Epithelial cell of proximal tubule (primary cell): ENCODE data around the gene FAM107B. TPM values are rescaled to one million over a fixed set of nuclear protein-coding genes. Genes with fewer than 3 reads are reported as not detected.

Source experiments
- DNase-seq: peaks from one replicate; pipeline ENCODE4 v3.0.0-alpha.2; 2011; ENCODE audit warnings: low read depth
- H3K4me3 ChIP-seq: 2 replicates; pipeline ENCODE4 v1.5.1; 2011; ENCODE audit warnings: low read depth, mild to moderate bottlenecking, low read length
- total RNA-seq: library from RNA; depleted of rRNA; stranded (reverse); fragments of >200 nt; gene quantifications from 2 replicates; pipeline ENCODE4 v1.2.3, GENCODE V29; 2015
- TF ChIP-seq, protein P1 (sequence below): conservative IDR thresholded peaks from 2 replicates; pipeline ENCODE4 v1.5.1; 2012; ENCODE audit warnings: low read depth, mild to moderate bottlenecking, low read length

Gene FAM107B
- total RNA-seq, 1 donor from 2014 or later = 46.0 TPM

DNA sequence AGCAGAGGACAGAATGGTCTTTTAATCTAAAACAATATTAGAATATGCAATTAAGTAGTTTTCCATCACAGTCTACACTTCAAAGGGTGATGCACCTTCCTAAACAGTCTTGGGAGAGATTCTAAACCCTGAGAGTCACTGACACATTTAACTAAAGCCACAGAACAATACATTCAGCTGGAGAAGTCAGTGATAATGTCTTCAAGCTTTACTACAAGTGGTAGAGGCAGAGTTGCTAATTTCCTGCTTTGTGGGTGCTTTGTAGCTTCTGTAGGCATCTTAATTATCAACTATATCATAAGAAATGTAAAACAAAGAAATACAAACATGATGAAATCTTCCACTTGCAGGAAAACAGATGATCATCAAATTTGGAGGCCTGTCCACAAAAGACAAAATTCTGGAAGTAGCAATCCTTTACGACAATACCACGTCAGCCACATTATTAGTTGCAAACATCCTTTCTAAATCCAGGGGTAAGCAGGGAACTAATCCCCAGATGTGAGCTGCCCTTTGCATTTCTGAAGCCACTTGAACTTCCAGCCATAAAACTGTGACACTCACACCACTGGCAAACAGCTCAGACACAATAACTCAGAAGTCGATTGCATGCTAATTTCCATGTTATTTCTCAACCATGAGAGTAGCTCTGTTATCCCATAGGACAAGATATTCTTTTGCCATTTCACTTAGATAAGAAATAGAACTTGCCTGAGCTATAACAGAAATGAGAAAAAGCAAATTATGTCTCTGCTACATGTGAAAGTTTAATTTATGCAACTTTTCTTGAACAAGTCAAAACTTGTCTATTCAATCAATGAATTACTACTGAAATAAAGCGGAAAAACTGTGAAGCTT lies 212.2 kb downstream of the FAM107B start:
- no peak overlapping the region for H3K4me3 ChIP-seq
- TF ChIP-seq, protein P1, sequence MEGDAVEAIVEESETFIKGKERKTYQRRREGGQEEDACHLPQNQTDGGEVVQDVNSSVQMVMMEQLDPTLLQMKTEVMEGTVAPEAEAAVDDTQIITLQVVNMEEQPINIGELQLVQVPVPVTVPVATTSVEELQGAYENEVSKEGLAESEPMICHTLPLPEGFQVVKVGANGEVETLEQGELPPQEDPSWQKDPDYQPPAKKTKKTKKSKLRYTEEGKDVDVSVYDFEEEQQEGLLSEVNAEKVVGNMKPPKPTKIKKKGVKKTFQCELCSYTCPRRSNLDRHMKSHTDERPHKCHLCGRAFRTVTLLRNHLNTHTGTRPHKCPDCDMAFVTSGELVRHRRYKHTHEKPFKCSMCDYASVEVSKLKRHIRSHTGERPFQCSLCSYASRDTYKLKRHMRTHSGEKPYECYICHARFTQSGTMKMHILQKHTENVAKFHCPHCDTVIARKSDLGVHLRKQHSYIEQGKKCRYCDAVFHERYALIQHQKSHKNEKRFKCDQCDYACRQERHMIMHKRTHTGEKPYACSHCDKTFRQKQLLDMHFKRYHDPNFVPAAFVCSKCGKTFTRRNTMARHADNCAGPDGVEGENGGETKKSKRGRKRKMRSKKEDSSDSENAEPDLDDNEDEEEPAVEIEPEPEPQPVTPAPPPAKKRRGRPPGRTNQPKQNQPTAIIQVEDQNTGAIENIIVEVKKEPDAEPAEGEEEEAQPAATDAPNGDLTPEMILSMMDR = no peak
- DNase-seq = no peak

DNA sequence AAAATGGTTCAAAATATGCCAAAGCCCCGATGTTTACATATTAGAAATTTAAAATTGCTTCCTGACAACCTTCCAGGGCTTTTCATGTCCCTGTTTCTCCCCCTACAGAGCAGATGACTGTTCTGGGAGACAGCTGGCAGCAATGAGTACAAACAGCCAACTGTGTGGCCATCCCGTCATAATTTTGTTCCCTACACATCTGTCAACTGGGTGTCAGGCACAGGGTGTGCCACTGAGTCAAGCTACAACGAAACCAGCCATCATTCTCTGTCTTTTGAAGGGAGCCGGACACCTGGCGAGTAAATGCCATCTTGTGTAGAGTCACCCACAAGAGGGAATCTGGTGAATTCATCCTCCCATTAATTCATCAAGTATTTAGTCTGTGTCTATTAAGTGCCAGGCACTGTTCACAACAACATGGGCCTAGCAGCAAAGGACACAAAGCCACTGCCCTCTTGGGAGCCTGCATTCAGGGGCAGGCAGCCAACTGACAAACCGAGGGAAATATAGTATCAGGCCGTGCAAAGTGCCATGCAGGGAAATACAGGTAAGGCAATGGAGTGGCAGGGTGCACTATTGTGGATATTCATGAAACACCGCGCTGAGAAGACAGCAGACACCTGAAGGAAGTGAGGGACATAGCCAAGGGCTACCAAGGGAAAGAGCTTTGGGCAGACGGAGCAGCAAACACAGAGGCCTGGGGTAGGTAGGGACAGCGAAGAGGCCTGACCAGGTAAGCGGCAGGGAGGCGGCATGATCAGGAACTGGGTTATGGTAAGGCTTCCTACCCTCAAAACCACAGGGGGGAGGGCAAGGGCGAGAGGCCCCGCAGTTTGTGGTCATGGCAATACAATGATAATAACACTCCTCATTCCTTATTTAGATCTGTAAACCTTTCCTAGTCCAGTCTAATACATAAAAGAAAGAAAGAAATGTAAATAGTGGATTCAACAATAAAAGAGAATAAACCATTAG lies 213.6 kb downstream of the FAM107B start:
- TF ChIP-seq, protein P1 = no peak
- DNase-seq = no peak
- H3K4me3 ChIP-seq = no peak overlapping the region

DNA sequence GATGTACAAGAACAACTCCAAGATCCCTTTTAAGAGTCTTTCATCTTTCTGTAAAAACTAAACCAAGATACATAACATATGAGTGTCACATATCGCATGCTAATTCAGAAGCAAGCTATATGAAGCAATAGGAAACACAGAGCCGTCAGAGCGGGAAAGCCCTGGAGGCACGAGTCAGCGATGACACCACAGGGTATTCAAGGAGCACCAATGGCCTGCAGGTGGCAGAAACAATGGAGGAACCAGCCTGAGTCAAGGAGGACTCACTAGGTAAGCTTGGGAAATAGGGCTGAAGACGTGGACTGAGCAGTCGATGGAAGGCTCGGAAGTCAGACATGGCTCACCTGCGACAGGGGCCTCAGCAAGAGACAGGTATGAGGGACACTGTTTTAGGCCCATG lies 214.4 kb downstream of the FAM107B start:
- H3K4me3 ChIP-seq = no peak overlapping the region
- TF ChIP-seq, protein P1 = peak; percentile 32
- no peak for DNase-seq

DNA sequence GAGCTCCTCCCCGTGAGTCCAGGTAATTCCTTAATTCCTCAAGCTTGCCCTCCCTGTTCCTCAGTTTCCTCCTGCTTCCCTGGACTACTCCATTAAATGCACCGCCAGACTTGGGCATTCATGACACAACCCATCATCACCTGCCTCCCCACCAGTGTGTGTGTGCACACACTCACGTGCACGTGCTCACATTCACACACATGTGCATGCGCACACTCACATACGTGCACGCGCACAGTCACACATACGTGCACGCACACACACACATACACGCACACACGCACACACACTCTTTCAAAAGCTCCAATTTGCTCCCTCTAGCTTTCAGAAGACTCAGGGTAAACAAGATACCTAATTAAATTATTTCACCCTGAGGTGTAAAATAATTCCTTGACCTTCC lies 216.7 kb downstream of the FAM107B start:
- no peak for DNase-seq
- no peak overlapping the region for H3K4me3 ChIP-seq
- TF ChIP-seq, protein P1 = no peak

DNA sequence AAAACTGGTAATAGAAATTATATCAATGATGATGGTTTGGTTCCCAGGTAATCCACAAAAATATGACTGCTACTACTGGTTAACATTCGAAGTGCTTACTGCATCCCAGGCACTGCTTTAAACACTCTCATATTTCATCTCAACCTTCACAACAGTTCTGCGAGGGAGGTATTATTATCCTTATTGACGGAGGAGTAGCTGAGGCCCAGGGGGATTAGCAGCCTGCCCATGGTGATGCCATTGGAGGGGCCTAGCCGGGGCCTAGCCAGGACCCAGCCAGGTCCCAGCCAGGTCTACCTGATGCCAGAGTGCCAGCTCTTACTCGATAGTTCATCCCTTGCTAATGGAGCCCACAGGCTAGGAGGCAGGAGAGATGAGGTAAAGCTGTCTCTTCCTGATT lies 217.1 kb downstream of the FAM107B start:
- DNase-seq = no peak
- TF ChIP-seq, protein P1 = no peak
- H3K4me3 ChIP-seq = no peak overlapping the region

DNA sequence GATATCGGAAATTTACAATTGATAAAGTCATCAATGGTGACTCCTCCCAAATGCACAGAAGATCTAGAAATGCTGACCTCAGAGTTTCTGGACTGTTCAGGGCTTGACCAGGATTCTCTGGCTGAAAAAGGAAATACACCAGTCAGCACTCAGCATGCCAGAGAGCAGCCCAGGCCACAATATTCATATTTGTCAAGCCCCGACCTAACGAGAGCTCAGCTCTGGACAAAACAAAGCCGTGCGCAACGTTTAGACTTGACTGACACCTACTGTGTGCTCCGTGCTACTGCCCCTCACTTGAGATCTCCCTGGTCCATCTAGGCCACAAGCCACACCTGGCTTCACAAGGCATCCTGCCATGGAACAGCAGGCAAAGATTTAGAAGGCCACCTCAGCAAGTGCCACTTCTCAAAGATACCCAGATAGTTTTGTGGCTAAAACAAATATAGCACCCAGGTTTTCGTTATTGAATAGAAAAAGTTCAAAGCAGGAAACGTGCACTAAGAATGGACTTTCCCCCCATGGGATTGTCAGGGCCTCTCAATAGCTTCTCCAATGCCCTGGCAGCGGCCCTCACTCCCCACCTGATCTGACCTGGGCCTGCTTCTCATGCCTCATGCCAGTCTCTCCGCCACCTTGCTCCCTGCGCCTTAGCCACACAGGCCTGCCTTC lies 218.3 kb downstream of the FAM107B start:
- H3K4me3 ChIP-seq = no peak overlapping the region
- TF ChIP-seq, protein P1 = peak; percentile 27
- DNase-seq = no peak
